HG02798 (cell line): ENCODE results near the gene CNIH2.

ENCODE experiments used
- ATAC-seq: cut with Tn5 transposase; IDR thresholded peaks from one replicate; pipeline ENCODE4 v1.9.1; 2021; ENCODE audit warnings: mild to moderate bottlenecking; ENCODE audit not compliant: unreplicated experiment, poor library complexity

Gene CNIH2

DNA sequence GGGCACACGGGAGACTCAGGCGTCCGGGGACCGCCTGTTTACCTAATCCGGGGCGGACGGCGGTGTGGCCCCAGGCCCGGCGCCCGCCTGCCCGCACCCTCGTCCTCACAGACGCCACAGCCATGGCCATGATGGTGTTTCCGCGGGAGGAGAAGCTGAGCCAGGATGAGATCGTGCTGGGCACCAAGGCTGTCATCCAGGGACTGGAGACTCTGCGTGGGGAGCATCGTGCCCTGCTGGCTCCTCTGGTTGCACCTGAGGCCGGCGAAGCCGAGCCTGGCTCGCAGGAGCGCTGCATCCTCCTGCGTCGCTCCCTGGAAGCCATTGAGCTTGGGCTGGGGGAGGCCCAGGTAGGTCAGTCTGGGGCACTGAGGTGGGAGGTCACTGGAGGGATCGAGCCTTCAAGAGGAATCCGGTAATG, 19.5 kb upstream of the CNIH2 start:
- no peak for ATAC-seq

DNA sequence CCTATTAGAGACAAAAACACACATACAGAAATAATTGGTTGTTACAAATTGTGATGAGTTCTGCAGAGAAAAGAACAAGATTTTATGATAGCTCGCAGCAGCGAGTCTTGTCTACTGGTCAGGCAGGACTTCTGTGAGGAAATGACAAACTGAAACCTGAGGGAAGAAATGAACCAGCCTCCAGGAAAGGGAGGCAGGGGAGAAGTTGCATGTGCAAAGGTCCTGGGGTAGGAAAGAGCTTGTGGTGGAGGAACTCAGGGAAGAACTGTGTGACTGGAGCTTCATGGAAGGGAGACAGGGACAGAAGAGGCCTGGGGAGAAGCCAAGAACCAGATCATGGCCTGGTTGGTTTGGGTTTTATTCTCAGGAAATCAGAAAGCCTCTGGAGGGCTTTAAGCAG, 18.8 kb upstream of the CNIH2 start:
- ATAC-seq: no peak

GRCh38 chr11:66259956-66260355, 18.0 kb upstream of the CNIH2 start:
- ATAC-seq: no peak

DNA sequence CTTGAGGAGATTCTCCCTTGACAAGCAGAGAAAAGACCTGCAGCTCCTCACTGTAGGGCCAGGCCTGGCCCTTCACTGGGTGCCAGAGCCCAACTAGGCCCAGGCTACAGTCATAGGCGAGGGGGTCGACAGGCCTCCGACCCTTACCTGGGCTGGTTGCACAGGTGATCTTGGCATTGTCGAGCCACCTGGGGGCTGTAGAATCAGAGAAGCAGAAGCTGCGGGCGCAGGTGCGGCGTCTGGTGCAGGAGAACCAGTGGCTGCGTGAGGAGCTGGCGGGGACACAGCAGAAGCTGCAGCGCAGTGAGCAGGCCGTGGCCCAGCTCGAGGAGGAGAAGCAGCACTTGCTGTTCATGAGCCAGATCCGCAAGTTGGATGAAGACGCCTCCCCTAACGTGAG, 16.4 kb upstream of the CNIH2 start:
- ATAC-seq: no peak

DNA sequence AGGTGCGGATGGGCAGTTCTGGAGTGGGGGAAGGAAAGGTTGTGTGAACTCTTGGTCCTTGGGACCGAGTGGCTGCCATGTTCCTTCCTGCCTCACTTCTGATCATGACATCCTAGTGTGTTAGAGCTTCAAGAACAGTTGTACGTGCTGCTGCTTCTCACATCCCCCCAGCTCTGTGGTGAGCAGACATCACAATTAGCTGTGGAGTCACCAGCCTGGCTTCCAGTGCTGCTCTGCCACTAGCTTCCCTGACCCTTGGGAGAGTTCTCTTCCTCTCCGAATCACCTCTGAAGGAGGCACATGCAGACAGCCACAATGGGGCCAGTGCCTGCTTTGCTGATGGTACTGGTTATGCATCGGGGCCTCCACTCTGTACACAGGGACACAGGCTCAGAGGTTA, 15.8 kb upstream of the CNIH2 start:
- ATAC-seq: no peak

GRCh38 chr11:66262696-66263095, 15.3 kb upstream of the CNIH2 start:
- no peak for ATAC-seq

- ATAC-seq: no peak
These were observed 14.7 kb upstream of the CNIH2 start for GRCh38 chr11:66263231-66263630.

GRCh38 chr11:66263785-66264184, 14.2 kb upstream of the CNIH2 start:
- ATAC-seq: no peak

DNA sequence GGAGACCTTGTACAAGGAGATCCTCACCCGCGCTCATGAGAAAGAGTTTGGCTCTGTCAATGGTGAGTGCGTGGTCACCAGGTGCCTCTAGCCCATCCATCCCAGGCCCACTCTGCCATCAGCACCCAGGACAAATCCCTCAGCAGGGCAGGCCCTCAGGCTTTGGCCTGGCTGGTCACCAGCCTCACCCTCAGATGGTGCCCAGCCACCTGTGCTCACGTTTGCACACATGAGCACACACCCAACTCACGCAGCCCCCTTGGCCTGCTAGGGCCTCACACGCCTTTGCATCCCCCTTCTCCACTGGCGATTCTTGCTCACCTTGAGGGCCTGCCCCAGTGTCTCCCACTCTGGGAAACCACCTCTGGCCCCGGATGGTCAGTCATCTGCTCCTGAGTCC, 13.6 kb upstream of the CNIH2 start:
- no peak for ATAC-seq

DNA sequence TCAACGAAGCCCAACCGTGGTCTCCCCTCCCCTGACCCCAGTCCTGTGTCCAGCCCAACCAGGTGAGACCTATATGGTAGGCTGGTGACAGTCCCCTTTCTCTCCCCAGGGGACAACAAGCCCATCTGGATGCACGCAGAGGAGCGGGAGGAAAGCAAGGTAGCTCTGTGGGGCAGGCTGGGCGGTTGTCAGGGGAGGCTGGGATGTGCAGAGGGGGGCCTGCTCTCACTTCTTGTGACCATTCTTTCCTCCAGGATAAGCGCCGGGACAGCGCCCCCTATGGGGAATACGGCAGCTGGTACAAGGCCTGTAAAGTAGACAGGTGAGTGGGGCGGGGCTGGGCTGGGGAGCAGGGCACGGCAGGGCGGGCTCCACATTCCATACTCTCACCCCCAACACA, 13.1 kb upstream of the CNIH2 start:
- no peak for ATAC-seq

GRCh38 chr11:66265531-66266377, 12.2 kb upstream of the CNIH2 start:
- ATAC-seq: no peak

DNA sequence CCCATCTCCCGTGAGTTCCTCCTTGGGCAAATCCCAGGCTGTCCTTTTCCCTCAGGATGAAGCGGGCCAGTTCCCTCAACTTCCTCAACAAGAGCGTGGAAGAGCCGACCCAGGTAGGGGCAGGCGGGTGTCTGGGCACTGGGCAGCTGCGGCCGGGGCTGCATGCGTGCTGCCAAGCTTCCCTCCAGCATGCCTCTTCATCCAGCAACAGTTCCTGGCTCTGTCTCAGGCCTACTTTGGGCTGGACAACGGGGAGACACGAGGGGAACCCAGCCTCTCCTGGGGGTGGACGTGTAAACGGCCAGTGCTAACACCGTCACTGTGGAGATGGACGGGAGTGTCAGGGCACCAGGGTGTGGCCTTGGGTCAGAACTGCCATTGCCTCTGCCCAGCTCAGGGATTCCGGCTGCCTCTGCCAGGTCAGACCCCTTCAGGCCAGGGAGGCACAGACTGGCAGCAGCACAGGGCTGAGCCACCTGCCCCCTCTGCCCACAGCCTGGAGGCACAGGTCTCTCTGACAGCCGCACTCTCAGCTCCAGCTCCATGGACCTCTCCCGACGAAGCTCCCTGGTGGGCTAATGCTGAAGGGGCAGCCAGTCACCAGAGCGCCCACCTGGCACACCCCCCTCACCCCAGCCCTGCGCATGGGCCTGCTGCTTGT, 11.5 kb upstream of the CNIH2 start:
- ATAC-seq: no peak

DNA sequence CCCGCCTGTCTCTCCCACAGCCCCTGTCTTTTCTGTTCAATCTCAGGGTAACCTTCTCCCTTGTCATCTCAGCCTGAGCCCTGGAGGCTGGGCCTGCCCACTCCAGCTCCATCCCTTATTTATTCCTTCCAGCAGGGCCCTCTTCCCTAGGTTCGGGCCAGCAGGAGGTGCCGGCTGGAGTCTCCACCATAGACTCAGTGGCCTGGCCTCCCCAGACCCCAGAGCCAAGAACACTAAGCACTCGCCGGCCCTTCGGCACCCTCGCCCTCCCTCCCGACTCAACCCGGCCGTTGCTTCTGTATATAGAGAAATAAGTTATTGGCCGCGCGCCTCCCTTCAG, 11.0 kb upstream of the CNIH2 start:
- no peak for ATAC-seq

GRCh38 chr11:66267379-66268243, 10.4 kb upstream of the CNIH2 start:
- ATAC-seq: peak; percentile 53

DNA sequence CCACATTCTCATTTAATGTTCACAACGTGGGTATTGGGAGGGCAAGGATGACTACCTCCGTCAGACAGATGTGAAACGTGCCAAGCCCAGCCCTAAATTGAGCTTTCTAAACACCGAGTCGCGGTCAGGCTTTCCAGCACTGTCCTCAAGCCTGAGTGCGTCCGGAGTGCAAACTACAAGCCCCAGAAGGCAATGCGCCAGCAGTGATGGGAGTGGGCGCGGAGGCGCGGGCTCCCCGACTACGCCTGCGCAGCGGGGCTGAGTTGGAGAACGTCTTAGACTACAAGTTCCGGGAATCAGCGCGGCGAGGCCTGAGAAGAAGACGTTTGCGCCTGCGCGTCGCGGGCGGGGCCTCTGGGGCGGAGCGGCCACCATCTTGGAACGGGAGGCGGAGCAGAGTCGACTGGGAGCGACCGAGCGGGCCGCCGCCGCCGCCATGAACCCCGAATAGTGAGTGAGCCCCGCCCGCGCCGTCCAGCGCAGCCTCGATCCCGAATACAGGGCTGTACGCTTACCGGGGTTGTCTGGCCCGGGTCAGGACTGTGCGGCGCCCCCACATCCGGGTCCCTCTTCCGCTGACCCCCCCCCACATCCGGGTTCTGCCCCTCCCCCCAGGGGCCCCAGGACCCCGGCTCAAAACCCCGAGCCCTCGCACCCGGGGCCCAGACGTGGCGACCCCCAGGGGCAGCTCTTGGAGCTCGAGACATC, 9.6 kb upstream of the CNIH2 start, which contains the start of gene RAB1B:
Gene RAB1B (plus strand): TSS at position 396 of the 708 bp plus-strand sequence. CDS start 41 bp downstream, at position 437.
- ATAC-seq: peak; percentile 81

GRCh38 chr11:66268952-66269905, 8.7 kb upstream of the CNIH2 start:
- ATAC-seq: no peak

- no peak for ATAC-seq
These were observed 6.2 kb upstream of the CNIH2 start for GRCh38 chr11:66271816-66272215.

GRCh38 chr11:66272596-66272995, 5.4 kb upstream of the CNIH2 start:
- no peak for ATAC-seq

DNA sequence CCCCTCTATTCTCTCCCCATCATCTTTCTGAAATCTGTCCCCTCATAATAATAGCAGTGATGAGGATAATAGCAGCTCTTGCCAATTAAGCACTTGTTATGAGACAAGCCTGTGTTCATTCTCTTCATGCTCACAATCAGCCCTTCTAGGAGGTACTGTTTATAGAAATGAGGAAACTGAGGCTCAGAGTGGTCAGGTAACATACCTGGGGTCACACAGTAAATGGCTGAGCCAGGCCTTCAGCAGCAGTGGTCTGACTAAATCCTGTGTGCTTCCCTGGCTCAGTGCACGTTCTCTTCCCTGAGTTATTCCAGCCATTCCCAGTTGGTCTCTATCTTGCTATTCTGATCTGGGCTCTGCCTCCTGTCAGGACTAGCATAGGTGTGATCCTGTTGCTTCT, 3.8 kb upstream of the CNIH2 start:
- no peak for ATAC-seq
